Stimulated activated CD8-positive, alpha-beta memory T cell treated with anti-CD3 and anti-CD28 coated beads, Interleukin-7, amount 100 ng/mL, for 24 hours (primary cell): ENCODE data around the gene WDR18.

Experiments
- DNase-seq: peaks from one replicate; pipeline ENCODE4 v3.0.0-alpha.2; 2020; ENCODE audit warnings: low read depth

Gene WDR18

DNA sequence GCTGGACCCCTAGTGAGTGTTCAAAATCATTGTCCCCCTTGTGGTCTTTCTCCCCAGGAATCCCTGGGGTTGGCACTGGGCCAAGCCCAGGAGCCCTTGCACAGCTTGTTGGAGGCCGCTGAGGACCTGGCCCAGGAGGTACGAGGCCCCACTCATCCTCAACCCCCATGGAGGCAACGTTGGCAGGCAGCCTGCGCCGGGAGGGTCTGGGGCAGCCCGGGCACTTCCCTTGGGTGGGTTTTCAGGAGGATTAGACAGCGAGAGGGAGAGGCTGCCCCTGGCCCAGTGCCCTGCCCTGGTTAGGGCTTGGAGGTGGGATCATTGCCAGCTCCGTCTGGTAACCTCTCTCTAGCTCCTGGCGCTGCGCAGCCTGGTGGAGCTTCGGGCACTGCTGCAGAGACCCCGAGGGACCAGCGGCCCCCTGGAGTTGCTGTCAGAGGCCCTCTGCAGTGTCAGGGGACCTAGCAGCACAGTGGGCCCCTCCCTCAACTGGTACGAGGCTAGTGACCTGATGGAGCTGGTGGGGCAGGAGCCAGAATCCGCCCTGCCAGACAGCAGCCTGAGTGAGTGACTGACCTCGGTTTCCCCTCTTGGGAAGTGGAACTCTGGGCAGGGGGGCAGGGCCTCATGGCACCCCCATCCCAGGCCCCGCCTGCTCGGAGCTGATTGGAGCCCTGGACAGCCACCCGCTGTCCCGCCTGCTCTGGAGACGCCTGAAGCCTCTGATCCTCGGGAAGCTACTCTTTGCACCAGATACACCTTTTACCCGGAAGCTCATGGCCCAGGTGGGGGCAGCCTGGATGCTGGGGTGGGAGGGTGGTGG lies 58.8 kb downstream of the WDR18 start:
- no peak for DNase-seq
